ENCODE results near the gene TFDP2.

TFDP2 gene

DNA sequence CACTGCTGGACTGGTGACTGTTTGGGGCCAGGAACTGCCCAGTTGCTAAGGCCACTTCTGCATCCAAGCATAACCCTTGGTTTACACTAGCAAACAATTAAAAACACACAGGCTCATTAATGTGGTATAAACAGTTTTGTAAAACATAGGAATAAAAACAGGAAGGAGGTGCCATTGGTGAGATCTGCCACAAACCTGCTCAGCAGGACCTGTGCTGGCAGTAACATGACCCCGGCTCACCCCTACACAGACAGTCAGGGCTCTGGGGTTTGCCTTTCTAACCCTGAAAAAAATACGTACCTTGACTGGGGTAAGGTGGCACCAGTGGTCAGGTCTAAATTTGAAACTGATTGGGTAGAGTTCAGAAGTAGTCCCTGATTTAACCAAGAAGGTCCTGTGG, 196.7 kb downstream of the TFDP2 start:
- peaks cover 6 to 27% (median 13%) of the 10 kb centered on the region in 5 donors for H3K36me3 ChIP-seq (ENCODE audit: control insufficient read depth in 5 of 5, insufficient read depth in 5 of 5, low read length in 5 of 5)
- H3K27me3 ChIP-seq (ENCODE audit: control insufficient read depth in 5 of 5, insufficient read depth in 4 of 5, low read length in 5 of 5): no peaks in the 10 kb centered on the region
- H3K9ac ChIP-seq (ENCODE audit: low read length in 5 of 5): no peak overlapping the region
- no peak overlapping the region for H3K27ac ChIP-seq (ENCODE audit: low read depth, low read length)
- no peaks in the 10 kb centered on the region for H3K9me3 ChIP-seq (ENCODE audit: control insufficient read depth in 5 of 5, low read length in 5 of 5)
- H3K4me3 ChIP-seq (ENCODE audit: low read depth in 1 of 5, low read length in 5 of 5): no peak overlapping the region
- peaks cover 0 to 3% (median 0%) of the 10 kb centered on the region in 5 donors for H3K4me1 ChIP-seq (ENCODE audit: control insufficient read depth in 5 of 5, insufficient read depth in 5 of 5, low read length in 5 of 5)

- Histone ChIP-seq H3K4me3 (ENCODE audit: low read depth in 1 of 5, low read length in 5 of 5) (no peak overlapping the region), H3K4me1 (ENCODE audit: control insufficient read depth in 5 of 5, insufficient read depth in 5 of 5, low read length in 5 of 5) (peaks cover 0 to 3% (median 0%) of the 10 kb centered on the region in 5 donors), H3K9ac (ENCODE audit: low read length in 5 of 5) (no peak overlapping the region)
These were observed 198.5 kb downstream of the TFDP2 start for GRCh38 chr3:141950572-141951493.

GRCh38 chr3:141949972-141950371, 199.4 kb downstream of the TFDP2 start:
- Histone ChIP-seq H3K4me1 (ENCODE audit: control insufficient read depth in 5 of 5, insufficient read depth in 5 of 5, low read length in 5 of 5) (peaks cover 0 to 3% (median 0%) of the 10 kb centered on the region in 5 donors), H3K9ac (ENCODE audit: low read length in 5 of 5) (no peak overlapping the region), H3K9me3 (ENCODE audit: control insufficient read depth in 5 of 5, low read length in 5 of 5) (no peaks in the 10 kb centered on the region), H3K27me3 (ENCODE audit: control insufficient read depth in 5 of 5, insufficient read depth in 4 of 5, low read length in 5 of 5) (no peaks in the 10 kb centered on the region), H3K4me3 (ENCODE audit: low read depth in 1 of 5, low read length in 5 of 5) (no peak overlapping the region), H3K36me3 (ENCODE audit: control insufficient read depth in 5 of 5, insufficient read depth in 5 of 5, low read length in 5 of 5) (peaks cover 4 to 22% (median 11%) of the 10 kb centered on the region in 5 donors), H3K27ac (ENCODE audit: low read depth, low read length) (no peak overlapping the region)

More at GRCh38 chr3:141950572-141951493, 198.5 kb downstream of the TFDP2 start:
- Histone ChIP-seq H3K9me3 (ENCODE audit: control insufficient read depth in 5 of 5, low read length in 5 of 5) (no peaks in the 10 kb centered on the region), H3K27me3 (ENCODE audit: control insufficient read depth in 5 of 5, insufficient read depth in 4 of 5, low read length in 5 of 5) (no peaks in the 10 kb centered on the region), H3K27ac (ENCODE audit: low read depth, low read length) (no peak overlapping the region), H3K36me3 (ENCODE audit: control insufficient read depth in 5 of 5, insufficient read depth in 5 of 5, low read length in 5 of 5) (peaks cover 4 to 22% (median 11%) of the 10 kb centered on the region in 5 donors)

GRCh38 chr3:141949399-141949798, 199.9 kb downstream of the TFDP2 start:
- Histone ChIP-seq H3K4me1 (ENCODE audit: control insufficient read depth in 5 of 5, insufficient read depth in 5 of 5, low read length in 5 of 5) (peaks cover 0 to 3% (median 0%) of the 10 kb centered on the region in 5 donors), H3K27me3 (ENCODE audit: control insufficient read depth in 5 of 5, insufficient read depth in 4 of 5, low read length in 5 of 5) (no peaks in the 10 kb centered on the region), H3K9ac (ENCODE audit: low read length in 5 of 5) (no peak overlapping the region), H3K27ac (ENCODE audit: low read depth, low read length) (no peak overlapping the region), H3K36me3 (ENCODE audit: control insufficient read depth in 5 of 5, insufficient read depth in 5 of 5, low read length in 5 of 5) (peaks cover 4 to 22% (median 11%) of the 10 kb centered on the region in 5 donors), H3K9me3 (ENCODE audit: control insufficient read depth in 5 of 5, low read length in 5 of 5) (no peaks in the 10 kb centered on the region), H3K4me3 (ENCODE audit: low read depth in 1 of 5, low read length in 5 of 5) (no peak overlapping the region)

GRCh38 chr3:141945726-141946485, 203.4 kb downstream of the TFDP2 start:
- H3K4me1 ChIP-seq (ENCODE audit: control insufficient read depth in 5 of 5, insufficient read depth in 5 of 5, low read length in 5 of 5): peaks cover 0 to 6% (median 2%) of the 10 kb centered on the region in 5 donors
- no peak overlapping the region for H3K9ac ChIP-seq (ENCODE audit: low read length in 5 of 5)
- H3K27ac ChIP-seq (ENCODE audit: low read depth, low read length): no peak overlapping the region
- peaks cover 0 to 5% (median 0%) of the 10 kb centered on the region in 5 donors for H3K36me3 ChIP-seq (ENCODE audit: control insufficient read depth in 5 of 5, insufficient read depth in 5 of 5, low read length in 5 of 5)
- no peaks in the 10 kb centered on the region for H3K9me3 ChIP-seq (ENCODE audit: control insufficient read depth in 5 of 5, low read length in 5 of 5)
- no peaks in the 10 kb centered on the region for H3K27me3 ChIP-seq (ENCODE audit: control insufficient read depth in 5 of 5, insufficient read depth in 4 of 5, low read length in 5 of 5)
- no peak overlapping the region for H3K4me3 ChIP-seq (ENCODE audit: low read depth in 1 of 5, low read length in 5 of 5)

GRCh38 chr3:141942006-141942405, 207.3 kb downstream of the TFDP2 start:
- H3K9ac ChIP-seq (ENCODE audit: low read length in 5 of 5): no peak overlapping the region
- no peaks in the 10 kb centered on the region for H3K9me3 ChIP-seq (ENCODE audit: control insufficient read depth in 5 of 5, low read length in 5 of 5)
- H3K27ac ChIP-seq (ENCODE audit: low read depth, low read length): no peak overlapping the region
- peaks cover 0 to 8% (median 0%) of the 10 kb centered on the region in 5 donors for H3K4me1 ChIP-seq (ENCODE audit: control insufficient read depth in 5 of 5, insufficient read depth in 5 of 5, low read length in 5 of 5)
- H3K27me3 ChIP-seq (ENCODE audit: control insufficient read depth in 5 of 5, insufficient read depth in 4 of 5, low read length in 5 of 5): no peaks in the 10 kb centered on the region
- no peak overlapping the region for H3K4me3 ChIP-seq (ENCODE audit: low read depth in 1 of 5, low read length in 5 of 5)
- no peaks in the 10 kb centered on the region for H3K36me3 ChIP-seq (ENCODE audit: control insufficient read depth in 5 of 5, insufficient read depth in 5 of 5, low read length in 5 of 5)

- H3K4me1 ChIP-seq (ENCODE audit: control insufficient read depth in 5 of 5, insufficient read depth in 5 of 5, low read length in 5 of 5): peaks cover 0 to 8% (median 0%) of the 10 kb centered on the region in 5 donors
- H3K27ac ChIP-seq (ENCODE audit: low read depth, low read length): no peak overlapping the region
- H3K36me3 ChIP-seq (ENCODE audit: control insufficient read depth in 5 of 5, insufficient read depth in 5 of 5, low read length in 5 of 5): no peaks in the 10 kb centered on the region
- H3K27me3 ChIP-seq (ENCODE audit: control insufficient read depth in 5 of 5, insufficient read depth in 4 of 5, low read length in 5 of 5): no peaks in the 10 kb centered on the region
- H3K9ac ChIP-seq (ENCODE audit: low read length in 5 of 5): no peak overlapping the region
- H3K9me3 ChIP-seq (ENCODE audit: control insufficient read depth in 5 of 5, low read length in 5 of 5): no peaks in the 10 kb centered on the region
- no peak overlapping the region for H3K4me3 ChIP-seq (ENCODE audit: low read depth in 1 of 5, low read length in 5 of 5)
These were observed 208.3 kb downstream of the TFDP2 start for GRCh38 chr3:141941093-141941492.

DNA sequence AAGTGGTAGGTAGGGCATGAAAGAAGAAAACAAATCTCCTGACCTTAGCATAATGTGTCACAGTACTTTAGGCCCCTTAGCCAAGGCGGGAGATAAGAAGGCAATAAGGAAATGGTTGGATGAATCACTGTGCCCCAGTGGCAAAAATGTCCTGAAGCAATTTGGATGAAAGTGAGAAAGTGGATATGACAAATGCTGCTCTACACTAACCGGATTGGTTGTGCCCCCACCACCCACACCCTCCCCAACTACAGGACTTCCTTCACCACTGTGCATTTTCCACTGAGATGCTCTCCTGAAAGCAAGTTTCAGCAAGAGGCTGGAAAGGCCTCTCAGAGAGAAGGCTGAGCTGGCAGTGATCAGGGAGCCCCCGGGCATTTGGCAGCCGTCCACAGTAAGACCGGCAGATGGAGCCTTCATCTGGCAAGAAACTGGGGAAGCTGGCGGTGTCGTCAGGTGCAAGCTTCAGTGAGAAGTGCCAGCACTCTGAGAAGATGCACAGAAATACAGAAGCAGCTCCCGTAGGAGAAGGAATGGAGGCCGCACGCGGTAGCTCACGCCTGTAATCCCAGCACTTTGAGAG, 209.1 kb downstream of the TFDP2 start:
- no peak overlapping the region for H3K27ac ChIP-seq (ENCODE audit: low read depth, low read length)
- no peaks in the 10 kb centered on the region for H3K9me3 ChIP-seq (ENCODE audit: control insufficient read depth in 5 of 5, low read length in 5 of 5)
- peaks cover 0 to 8% (median 0%) of the 10 kb centered on the region in 5 donors for H3K4me1 ChIP-seq (ENCODE audit: control insufficient read depth in 5 of 5, insufficient read depth in 5 of 5, low read length in 5 of 5)
- no peaks in the 10 kb centered on the region for H3K27me3 ChIP-seq (ENCODE audit: control insufficient read depth in 5 of 5, insufficient read depth in 4 of 5, low read length in 5 of 5)
- no peaks in the 10 kb centered on the region for H3K36me3 ChIP-seq (ENCODE audit: control insufficient read depth in 5 of 5, insufficient read depth in 5 of 5, low read length in 5 of 5)
- no peak overlapping the region for H3K4me3 ChIP-seq (ENCODE audit: low read depth in 1 of 5, low read length in 5 of 5)
- H3K9ac ChIP-seq (ENCODE audit: low read length in 5 of 5): no peak overlapping the region

GRCh38 chr3:141939759-141940158, 209.6 kb downstream of the TFDP2 start:
- peaks cover 0 to 8% (median 0%) of the 10 kb centered on the region in 5 donors for H3K4me1 ChIP-seq (ENCODE audit: control insufficient read depth in 5 of 5, insufficient read depth in 5 of 5, low read length in 5 of 5)
- H3K36me3 ChIP-seq (ENCODE audit: control insufficient read depth in 5 of 5, insufficient read depth in 5 of 5, low read length in 5 of 5): no peaks in the 10 kb centered on the region
- H3K4me3 ChIP-seq (ENCODE audit: low read depth in 1 of 5, low read length in 5 of 5): no peak overlapping the region
- H3K9me3 ChIP-seq (ENCODE audit: control insufficient read depth in 5 of 5, low read length in 5 of 5): no peaks in the 10 kb centered on the region
- no peak overlapping the region for H3K27ac ChIP-seq (ENCODE audit: low read depth, low read length)
- no peaks in the 10 kb centered on the region for H3K27me3 ChIP-seq (ENCODE audit: control insufficient read depth in 5 of 5, insufficient read depth in 4 of 5, low read length in 5 of 5)
- H3K9ac ChIP-seq (ENCODE audit: low read length in 5 of 5): no peak overlapping the region

Measured in subcutaneous abdominal adipose tissue (tissue), 5 donors.